Skeletal muscle cell (primary cell): ENCODE results near the gene RASSF5.
"Not testable (repeated sequence)": the region's sequence is repeated elsewhere in the genome, so short reads cannot be mapped to it uniquely, and the experiment has no call there.

ENCODE experiments used
- DNase-seq: peaks from one replicate; pipeline ENCODE4 v3.0.0-alpha.2; 2010; ENCODE audit warnings: low read depth
- H3K4me3 ChIP-seq: 2 replicates; pipeline ENCODE4 v1.5.1; 2011; ENCODE audit warnings: low read depth, mild to moderate bottlenecking, control low read depth, low read length, moderate library complexity

Gene RASSF5

DNA sequence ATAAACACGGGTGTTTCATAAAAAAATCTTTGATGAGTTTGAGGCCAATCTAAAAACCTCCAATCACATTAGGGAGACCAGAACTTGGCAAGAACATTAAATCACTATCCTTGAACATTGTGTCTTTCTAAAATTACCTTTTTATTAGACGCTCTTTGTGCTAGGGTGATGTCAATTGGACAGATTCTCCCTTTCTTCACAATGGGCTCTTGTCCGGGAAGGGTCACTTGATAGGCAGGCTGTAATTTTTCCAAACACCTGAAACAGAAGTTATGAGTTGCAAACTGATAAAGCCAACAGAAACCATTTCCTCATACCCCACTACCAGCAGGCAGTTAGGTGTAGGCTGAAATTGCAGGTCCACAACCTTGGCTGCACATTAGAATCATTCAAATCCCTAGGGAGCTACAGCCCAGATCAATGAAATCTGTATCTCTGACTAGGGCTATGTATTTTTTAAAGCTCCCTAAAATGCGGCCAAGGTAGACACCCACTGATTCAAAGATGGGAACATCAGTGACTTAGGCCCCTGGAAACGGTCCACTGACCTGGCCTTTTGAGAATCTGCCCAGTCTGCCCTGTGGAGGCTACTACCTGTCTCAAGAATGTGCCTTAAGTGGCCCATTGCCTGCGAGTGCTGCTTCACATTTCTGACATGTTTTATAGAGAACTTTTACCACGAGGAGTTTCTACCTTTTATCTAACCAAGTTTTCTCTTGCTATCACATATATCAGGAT is 88.4 kb downstream of the RASSF5 start:
- H3K4me3 ChIP-seq, result no peak overlapping the region
- no peak for DNase-seq

- no peak for DNase-seq
- H3K4me3 ChIP-seq, result no peak overlapping the region
These were observed 89.0 kb downstream of the RASSF5 start for GRCh38 chr1:206596319-206596666.

GRCh38 chr1:206600527-206600926 is 93.2 kb downstream of the RASSF5 start:
- DNase-seq, result no peak
- H3K4me3 ChIP-seq, result no peak overlapping the region

- no peak for DNase-seq
- H3K4me3 ChIP-seq, result no peak overlapping the region
These were observed 97.5 kb downstream of the RASSF5 start for GRCh38 chr1:206604861-206605260.

DNA sequence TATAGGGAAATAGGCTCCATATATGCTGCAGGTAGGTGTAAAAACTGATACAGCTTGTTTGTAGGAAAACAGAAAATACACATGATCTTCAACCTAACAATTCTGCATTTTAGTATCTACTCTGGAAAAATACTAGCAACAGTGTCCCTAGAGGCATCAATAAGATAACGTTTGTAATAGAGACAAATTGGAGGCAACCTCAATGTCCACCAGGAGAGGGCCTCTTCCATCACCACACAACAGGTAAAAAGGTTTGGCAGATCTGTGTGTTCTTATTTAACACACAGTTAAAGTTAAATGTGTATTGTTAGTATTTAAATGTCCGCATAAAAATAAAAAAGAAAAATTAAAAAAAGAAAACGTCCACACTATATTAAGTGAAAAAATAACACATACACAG is 99.5 kb downstream of the RASSF5 start:
- no peak overlapping the region for H3K4me3 ChIP-seq
- no peak for DNase-seq

DNA sequence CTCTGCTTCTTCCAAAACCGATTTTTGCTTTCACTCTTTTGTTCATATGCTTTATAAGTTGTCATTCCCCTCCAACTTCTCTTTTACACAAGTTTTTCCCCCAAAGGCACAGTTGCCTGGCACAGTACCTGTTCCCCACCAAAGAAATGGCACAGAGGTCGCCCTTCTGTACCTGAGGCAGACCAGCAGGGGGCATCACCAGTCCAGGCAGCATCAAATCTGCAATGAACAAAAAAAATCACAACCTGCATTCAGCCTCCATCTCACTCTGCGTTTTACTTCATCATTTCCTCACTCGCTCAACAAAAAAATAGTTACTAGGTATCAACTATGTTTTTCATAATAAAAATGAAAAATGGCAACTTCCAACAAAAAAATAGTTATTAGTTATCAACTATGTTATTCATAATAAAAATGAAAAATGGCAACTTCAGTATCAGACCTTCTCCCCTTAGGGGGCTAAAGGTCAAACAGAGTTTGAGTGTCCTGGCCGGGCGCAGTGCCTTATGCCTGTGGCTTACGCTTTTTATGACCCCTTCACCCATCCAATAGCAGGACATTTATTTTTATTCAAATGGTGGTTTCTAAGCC is 100.9 kb downstream of the RASSF5 start:
- H3K4me3 ChIP-seq, result no peak overlapping the region
- DNase-seq, result no peak

GRCh38 chr1:206609229-206609991 is 102.1 kb downstream of the RASSF5 start:
- no peak overlapping the region for H3K4me3 ChIP-seq
- no peak for DNase-seq

- peak; percentile 60 for DNase-seq
These were observed 105.0 kb downstream of the RASSF5 start, which contains the start of gene EIF2D for GRCh38 chr1:206612129-206612876. TSS of gene EIF2D (minus strand) at chr1:206612465. CDS start at chr1:206612342, 123 bp downstream.

DNA sequence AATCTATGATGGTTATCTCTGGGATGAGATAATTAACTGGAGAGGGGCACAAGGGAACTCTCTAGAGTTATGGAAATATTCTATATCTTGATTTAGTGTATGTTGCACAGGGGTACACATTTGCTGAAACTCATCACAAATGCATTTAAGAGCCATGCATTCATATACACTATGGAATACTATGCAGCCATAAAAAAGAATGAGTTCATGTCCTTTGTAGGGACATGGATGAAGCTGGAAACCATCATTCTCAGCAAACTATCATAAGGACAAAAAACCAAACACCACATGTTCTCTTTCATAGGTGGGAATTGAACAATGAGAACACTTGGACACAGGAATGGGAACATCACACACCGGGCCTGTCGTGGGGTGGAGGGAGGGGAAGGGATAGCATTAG is 119.1 kb downstream of the RASSF5 start:
- not testable (repeated sequence) for H3K4me3 ChIP-seq, DNase-seq

More at GRCh38 chr1:206612129-206612876, 105.0 kb downstream of the RASSF5 start, which contains the start of gene EIF2D:
- H3K4me3 ChIP-seq, result peak within 1 kb of the TSS; percentile 85

DNA sequence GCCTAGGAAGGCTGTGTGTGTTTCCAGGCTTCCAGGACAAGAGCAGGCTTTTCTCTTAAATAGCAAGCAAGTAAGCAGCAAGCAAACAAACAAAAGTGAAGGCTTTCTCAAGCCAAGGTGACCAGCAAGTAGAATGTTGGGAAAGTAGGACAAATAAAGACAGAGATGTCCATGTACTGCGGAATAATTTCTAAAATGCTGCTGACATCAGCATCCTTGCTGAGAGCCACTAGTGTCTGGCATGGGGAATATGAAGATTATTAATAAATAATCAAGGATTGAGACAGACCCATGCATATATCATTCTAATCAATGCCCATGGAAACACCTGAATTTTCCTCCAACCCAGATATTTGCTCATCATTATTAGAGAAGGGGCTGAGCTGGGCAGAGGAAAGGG is 121.6 kb downstream of the RASSF5 start:
- DNase-seq, result no peak
- no peak overlapping the region for H3K4me3 ChIP-seq

- peak; percentile 80 for DNase-seq
- no peak overlapping the region for H3K4me3 ChIP-seq
These were observed 123.8 kb downstream of the RASSF5 start for GRCh38 chr1:206631085-206631509.

DNA sequence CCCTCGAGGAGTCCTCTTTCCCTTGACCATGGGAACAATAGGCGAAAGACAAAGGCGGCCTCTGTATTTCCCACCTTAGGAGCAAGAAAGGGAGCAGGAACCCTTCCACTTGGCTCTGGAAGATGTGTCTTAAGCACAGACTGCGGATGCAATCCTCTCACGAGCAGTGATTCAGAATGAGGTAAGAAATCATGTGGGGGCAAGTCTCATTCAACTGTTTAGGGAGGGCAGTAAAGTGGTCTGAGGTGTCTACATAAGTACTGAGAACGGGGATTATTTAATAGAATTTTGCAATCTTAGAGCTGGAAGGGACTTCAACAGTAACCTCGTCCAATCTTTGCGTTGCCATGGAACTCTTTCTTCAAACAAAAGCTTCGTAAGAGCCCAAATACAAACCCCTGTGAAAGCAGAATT is 126.4 kb downstream of the RASSF5 start:
- peak; percentile 91 for DNase-seq
- no peak overlapping the region for H3K4me3 ChIP-seq

DNA sequence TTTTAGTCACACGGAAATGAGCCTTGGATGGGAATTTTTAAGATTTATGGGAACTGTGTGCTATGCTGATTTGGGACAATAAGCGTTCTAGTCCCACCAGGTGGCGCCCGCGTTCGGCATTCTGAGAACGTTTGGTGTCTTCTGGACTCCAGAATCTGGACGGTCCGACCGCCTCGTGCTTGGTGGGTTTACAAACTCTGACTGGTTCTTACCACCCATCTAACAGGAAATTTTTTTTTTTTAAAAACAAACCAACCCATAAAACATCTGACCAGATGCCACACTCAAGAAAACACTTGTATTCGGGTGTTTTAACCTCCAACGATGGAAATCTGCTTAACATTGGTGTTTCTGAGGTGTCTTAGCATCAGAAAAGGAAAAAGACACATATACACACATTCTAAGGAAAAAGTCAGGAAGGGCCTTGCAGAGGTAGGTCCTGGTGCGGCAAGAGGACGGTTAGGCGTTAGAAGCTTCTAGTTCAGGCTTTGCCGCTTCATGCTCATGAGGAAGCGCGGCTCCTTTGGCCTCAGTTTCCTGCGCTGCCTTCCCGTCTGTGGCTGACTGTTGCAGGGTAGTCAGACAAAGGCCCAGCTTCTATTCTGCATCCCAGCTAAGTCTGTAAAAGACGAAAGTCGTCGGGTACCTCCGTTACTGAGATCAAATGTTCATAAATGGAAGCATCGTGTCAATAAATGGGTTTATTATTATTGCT is 127.2 kb downstream of the RASSF5 start:
- peak overlapping the region; percentile 90 for H3K4me3 ChIP-seq
- peak; percentile 60 for DNase-seq

GRCh38 chr1:206635080-206635977 is 128.0 kb downstream of the RASSF5 start, which contains the start of gene DYRK3:
TSS of gene DYRK3 (plus strand) at chr1:206635536. CDS start at chr1:206635704, 168 bp downstream.
- peak; percentile 80 for DNase-seq
- H3K4me3 ChIP-seq, result peak within 1 kb of the TSS; percentile 90

- DNase-seq, result no peak
- peak overlapping the region; percentile 90 for H3K4me3 ChIP-seq
These were observed 128.6 kb downstream of the RASSF5 start for GRCh38 chr1:206635978-206636345.

- H3K4me3 ChIP-seq, result peak overlapping the region; percentile 90
- DNase-seq, result no peak
These were observed 129.3 kb downstream of the RASSF5 start for GRCh38 chr1:206636671-206637070.

DNA sequence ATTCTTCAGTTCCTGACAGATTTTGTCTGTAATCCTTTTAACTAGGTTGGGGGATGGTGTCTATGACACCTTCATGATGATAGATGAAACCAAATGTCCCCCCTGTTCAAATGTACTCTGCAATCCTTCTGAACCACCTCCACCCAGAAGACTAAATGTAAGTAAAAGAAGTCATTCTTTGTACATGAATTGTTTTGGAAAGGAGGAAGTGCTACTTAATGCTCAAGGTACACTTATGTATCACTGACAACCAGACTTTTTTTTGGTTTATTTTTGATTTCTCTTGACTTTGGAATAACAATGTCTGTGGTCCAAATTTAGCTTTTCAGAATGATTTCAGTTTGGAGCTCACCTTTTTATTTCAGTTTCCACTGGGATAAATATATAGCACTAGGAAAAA is 130.3 kb downstream of the RASSF5 start:
- no peak for DNase-seq
- no peak overlapping the region for H3K4me3 ChIP-seq
